WI38 (cell line): Measurements from ENCODE around the gene ABCC2.

Source experiments
- H3K4me3 ChIP-seq: 2 replicates; pipeline ENCODE4 v1.5.1; 2011; ENCODE audit warnings: low read depth, mild to moderate bottlenecking, control low read depth, low read length
- TF ChIP-seq, protein P1 (sequence below): IDR thresholded peaks from 2 replicates; pipeline ENCODE4 v1.5.1; 2012; ENCODE audit warnings: low read depth, mild to moderate bottlenecking, control low read depth, low read length

The ABCC2 gene

DNA sequence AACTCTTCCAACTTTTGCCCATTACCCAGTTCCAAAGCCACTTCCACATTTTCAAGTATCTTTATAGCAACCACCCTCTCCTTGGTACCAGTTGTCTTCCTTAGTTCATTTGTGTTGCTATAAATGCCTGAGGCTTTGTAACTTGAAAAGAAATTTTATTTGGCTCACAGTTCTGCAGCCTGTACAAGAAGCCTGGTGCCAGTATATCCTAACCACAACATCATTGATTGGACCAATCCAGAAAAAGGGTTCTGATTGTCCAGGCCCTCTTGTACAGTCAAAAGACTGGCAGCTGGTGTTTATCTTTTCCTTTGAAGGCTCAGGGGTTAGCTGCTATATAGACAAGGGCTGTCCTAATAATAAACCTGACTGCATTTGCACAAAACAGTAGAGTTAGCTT lies 21.1 kb upstream of the ABCC2 start:
- H3K4me3 ChIP-seq = no peak overlapping the region
- TF ChIP-seq, protein P1, sequence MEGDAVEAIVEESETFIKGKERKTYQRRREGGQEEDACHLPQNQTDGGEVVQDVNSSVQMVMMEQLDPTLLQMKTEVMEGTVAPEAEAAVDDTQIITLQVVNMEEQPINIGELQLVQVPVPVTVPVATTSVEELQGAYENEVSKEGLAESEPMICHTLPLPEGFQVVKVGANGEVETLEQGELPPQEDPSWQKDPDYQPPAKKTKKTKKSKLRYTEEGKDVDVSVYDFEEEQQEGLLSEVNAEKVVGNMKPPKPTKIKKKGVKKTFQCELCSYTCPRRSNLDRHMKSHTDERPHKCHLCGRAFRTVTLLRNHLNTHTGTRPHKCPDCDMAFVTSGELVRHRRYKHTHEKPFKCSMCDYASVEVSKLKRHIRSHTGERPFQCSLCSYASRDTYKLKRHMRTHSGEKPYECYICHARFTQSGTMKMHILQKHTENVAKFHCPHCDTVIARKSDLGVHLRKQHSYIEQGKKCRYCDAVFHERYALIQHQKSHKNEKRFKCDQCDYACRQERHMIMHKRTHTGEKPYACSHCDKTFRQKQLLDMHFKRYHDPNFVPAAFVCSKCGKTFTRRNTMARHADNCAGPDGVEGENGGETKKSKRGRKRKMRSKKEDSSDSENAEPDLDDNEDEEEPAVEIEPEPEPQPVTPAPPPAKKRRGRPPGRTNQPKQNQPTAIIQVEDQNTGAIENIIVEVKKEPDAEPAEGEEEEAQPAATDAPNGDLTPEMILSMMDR = no peak

GRCh38 chr10:99765672-99766301 lies 16.7 kb upstream of the ABCC2 start:
- TF ChIP-seq, protein P1 = no peak
- no peak overlapping the region for H3K4me3 ChIP-seq

- H3K4me3 ChIP-seq = no peak overlapping the region
- TF ChIP-seq, protein P1 = no peak
These were observed 16.1 kb upstream of the ABCC2 start for GRCh38 chr10:99766302-99766681.

DNA sequence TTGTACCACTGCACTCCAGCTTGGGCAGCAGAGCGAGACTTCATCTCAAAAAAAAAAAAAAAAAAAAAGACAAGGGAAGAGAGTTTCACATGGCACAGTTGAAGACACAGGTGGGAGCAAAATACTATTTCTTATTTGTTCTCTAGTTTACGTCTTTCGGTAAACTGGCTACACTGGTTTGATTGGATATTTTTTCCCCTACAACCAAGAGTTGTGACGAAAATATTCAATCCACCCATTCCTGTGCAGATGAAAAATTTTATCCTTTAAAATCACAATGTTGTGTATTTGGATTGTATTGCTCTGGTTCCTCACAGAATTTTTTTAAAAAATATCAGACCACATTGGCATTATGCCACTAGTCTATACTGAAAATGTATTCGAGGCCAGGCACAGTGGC lies 14.5 kb upstream of the ABCC2 start:
- TF ChIP-seq, protein P1 = no peak
- H3K4me3 ChIP-seq = no peak overlapping the region

GRCh38 chr10:99768556-99768955 lies 13.9 kb upstream of the ABCC2 start:
- H3K4me3 ChIP-seq = no peak overlapping the region
- TF ChIP-seq, protein P1 = no peak

- no peak overlapping the region for H3K4me3 ChIP-seq
- TF ChIP-seq, protein P1 = no peak
These were observed 12.7 kb upstream of the ABCC2 start for GRCh38 chr10:99769706-99770105.

DNA sequence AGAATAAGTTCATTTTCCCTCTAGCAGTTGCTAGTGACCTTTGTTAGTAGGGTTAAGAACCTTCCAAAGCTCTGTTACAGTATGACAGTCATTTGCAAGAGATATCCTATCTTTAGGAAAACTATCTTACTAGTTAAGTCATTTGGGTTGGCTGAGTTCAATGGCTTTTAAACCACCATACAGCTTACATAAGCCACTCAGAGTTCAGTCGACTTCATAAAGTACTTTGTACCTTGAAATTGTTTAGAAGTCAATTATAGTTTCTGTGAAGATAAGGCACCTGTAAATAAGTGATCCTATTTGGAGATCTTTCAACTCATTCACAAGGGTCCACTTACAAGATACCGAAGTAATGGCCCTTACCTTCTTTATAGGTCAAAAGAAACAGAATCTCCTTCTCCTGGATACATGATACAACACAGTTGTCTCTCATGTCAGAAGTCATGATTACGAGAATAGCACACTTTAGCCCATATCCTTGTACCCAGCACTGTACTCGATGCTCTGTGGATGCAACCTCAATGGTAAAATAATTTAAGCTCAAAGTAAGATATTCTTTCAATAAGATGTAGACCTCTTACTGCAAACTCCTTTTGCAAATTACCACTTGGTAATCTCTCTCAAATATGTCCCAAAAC lies 11.9 kb upstream of the ABCC2 start:
- no peak overlapping the region for H3K4me3 ChIP-seq
- TF ChIP-seq, protein P1 = no peak
